Neural cell (in vitro differentiated cells): ENCODE results near the gene PAPPA2. TPM values are rescaled to one million over a fixed set of nuclear protein-coding genes. Genes with fewer than 3 reads are reported as not detected.

Source experiments
- H2AFZ ChIP-seq: fragments of 200-600, 300-800 bp; sonication (generic), shearing (Covaris generic); 2 replicates; pipeline ENCODE4 v1.6.0; 2014; ENCODE audit warnings: low read depth, mild to moderate bottlenecking, antibody characterized with exemption, low read length, moderate library complexity
- H3F3A ChIP-seq: fragments of 200-600 bp; shearing (Covaris generic); 2 replicates; pipeline ENCODE4 v1.6.1; 2016; ENCODE audit warnings: mild to moderate bottlenecking, moderate library complexity, mixed read lengths, antibody characterized with exemption, low read length; ENCODE audit not compliant: insufficient read depth, poor library complexity, severe bottlenecking
- H3K27ac ChIP-seq: fragments of 200-600, 300-800 bp; sonication (generic), shearing (Covaris generic); 2 replicates; pipeline ENCODE4 v1.5.1; 2014; ENCODE audit warnings: mild to moderate bottlenecking, low read length, moderate library complexity
- H3K27me3 ChIP-seq: fragments of 300-800, 200-600 bp; sonication (generic), shearing (Covaris generic); 2 replicates; pipeline ENCODE4 v1.6.0; 2014; ENCODE audit warnings: mild to moderate bottlenecking, low read depth, low read length, moderate library complexity; ENCODE audit not compliant: insufficient read depth
- H3K36me3 ChIP-seq: fragments of 300-800, 200-600 bp; sonication (generic), shearing (Covaris generic); 2 replicates; pipeline ENCODE4 v1.5.1; 2014; ENCODE audit warnings: mild to moderate bottlenecking, antibody characterized with exemption, low read length, moderate library complexity; ENCODE audit not compliant: insufficient read depth
- H3K4me2 ChIP-seq: fragments of 300-800, 200-600 bp; sonication (generic), shearing (Covaris generic); 2 replicates; pipeline ENCODE4 v1.6.0; 2014; ENCODE audit warnings: mild to moderate bottlenecking, low read length
- H3K4me3 ChIP-seq: fragments of 300-800, 200-600 bp; sonication (generic), shearing (Covaris generic); 2 replicates; pipeline ENCODE4 v1.5.1; 2014; ENCODE audit warnings: mild to moderate bottlenecking, low read length, moderate library complexity
- H3K79me2 ChIP-seq: fragments of 200-600 bp; shearing (Covaris generic); replicated peaks from 2 replicates; pipeline ENCODE4 v1.6.0; 2014; ENCODE audit warnings: mild to moderate bottlenecking, low read length, moderate library complexity; ENCODE audit not compliant: insufficient read depth
- H3K9ac ChIP-seq: fragments of 300-800, 200-600 bp; sonication (generic), shearing (Covaris generic); 2 replicates; pipeline ENCODE4 v1.6.1; 2016; ENCODE audit warnings: mild to moderate bottlenecking, low read length, mixed read lengths
- H3K9me2 ChIP-seq: fragments of 200-600 bp; shearing (Covaris generic); 2 replicates; pipeline ENCODE4 v1.6.1; 2016; ENCODE audit warnings: mild to moderate bottlenecking, low read length, mixed read lengths; ENCODE audit not compliant: insufficient read depth
- H3K9me3 ChIP-seq: fragments of 200-600, 300-800 bp; sonication (generic), shearing (Covaris generic); 2 replicates; pipeline ENCODE4 v1.6.1; 2016; ENCODE audit warnings: mild to moderate bottlenecking, mixed run types, low read length, moderate library complexity, mixed read lengths
- H4K20me1 ChIP-seq: fragments of 200-600 bp; shearing (Covaris generic); 2 replicates; pipeline ENCODE4 v1.6.1; 2016; ENCODE audit warnings: mild to moderate bottlenecking, mixed run types; ENCODE audit not compliant: insufficient read depth
- EP300 ChIP-seq: fragments of 450-650 bp; conservative IDR thresholded peaks from 2 replicates; pipeline ENCODE4 v1.6.1; 2014; ENCODE audit warnings: antibody characterized with exemption, mild to moderate bottlenecking, moderate library complexity; ENCODE audit not compliant: poor library complexity, severe bottlenecking
- EZH2 ChIP-seq: fragments of 200-600, 300-800 bp; shearing (Covaris generic), sonication (generic); IDR thresholded peaks from 2 replicates; pipeline ENCODE4 v1.6.1; 2014; ENCODE audit warnings: antibody characterized with exemption, low read length, borderline replicate concordance, mild to moderate bottlenecking; ENCODE audit not compliant: insufficient read depth, poor library complexity, severe bottlenecking
- MXI1 ChIP-seq: fragments of 450-650 bp; conservative IDR thresholded peaks from 2 replicates; pipeline ENCODE4 v1.6.1; 2014; ENCODE audit warnings: antibody characterized with exemption, mild to moderate bottlenecking; ENCODE audit not compliant: poor library complexity, severe bottlenecking
- POLR2AphosphoS5 ChIP-seq: IDR thresholded peaks from 2 replicates; pipeline ENCODE4 v1.6.1; 2012
- RAD21 ChIP-seq: fragments of 450-650 bp; conservative IDR thresholded peaks from 2 replicates; pipeline ENCODE4 v1.6.1; 2014; ENCODE audit warnings: antibody characterized with exemption, mild to moderate bottlenecking, moderate library complexity
- SMC3 ChIP-seq: fragments of 450-650 bp; conservative IDR thresholded peaks from 2 replicates; pipeline ENCODE4 v1.6.1; 2014; ENCODE audit warnings: antibody characterized with exemption, mild to moderate bottlenecking, moderate library complexity; ENCODE audit not compliant: poor library complexity
- TAF1 ChIP-seq: IDR thresholded peaks from 2 replicates; pipeline ENCODE4 v1.6.1; 2012; ENCODE audit warnings: low read depth
- polyA plus RNA-seq: library from polyadenylated mRNA; depleted of rRNA; stranded (reverse); fragments of >200 nt; gene quantifications from 2 replicates; pipeline ENCODE4 v1.2.3, GENCODE V29; 2014
- TF ChIP-seq, protein P1 (sequence below): fragments of 450-650 bp; IDR thresholded peaks from 2 replicates; pipeline ENCODE4 v1.5.1; 2014; ENCODE audit warnings: antibody characterized with exemption, mild to moderate bottlenecking, moderate library complexity; ENCODE audit not compliant: poor library complexity, severe bottlenecking
- TF ChIP-seq, protein P2 (sequence below): IDR thresholded peaks from 2 replicates; pipeline ENCODE4 v1.6.1; 2012; ENCODE audit warnings: borderline replicate concordance

Gene PAPPA2
- polyA plus RNA-seq, 1 donor from 2014 or later: 0.59 TPM

DNA sequence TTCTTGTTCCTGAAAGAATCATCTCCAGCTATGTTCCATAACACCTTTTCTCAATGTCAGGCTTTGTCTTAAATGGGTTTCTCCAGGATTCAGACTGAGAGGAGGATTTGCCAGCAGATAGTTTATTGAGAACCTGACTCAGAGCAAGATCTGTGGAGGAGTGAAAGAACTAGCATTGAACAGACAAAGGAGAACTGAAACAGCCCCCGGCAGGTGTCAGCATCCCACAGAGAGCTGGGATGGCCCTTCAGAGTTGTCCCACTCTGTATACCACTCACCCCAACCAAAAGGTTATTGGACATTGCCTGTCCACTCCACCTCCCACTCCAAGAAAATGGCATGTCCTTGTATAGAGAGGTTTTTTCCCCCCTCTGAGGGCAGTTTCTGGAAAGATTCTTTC lies 270.7 kb downstream of the PAPPA2 start:
- Histone ChIP-seq H3K27me3 (no peaks in the 10 kb centered on the region), H3K9ac (no peak overlapping the region), H3K4me3 (no peak overlapping the region), H3K36me3 (no peaks in the 10 kb centered on the region), H2AFZ (no peak overlapping the region), H3K79me2 (no peaks in the 10 kb centered on the region), H3K9me3 (no peaks in the 10 kb centered on the region), H3K9me2 (no peaks in the 10 kb centered on the region), H3F3A (no peaks in the 10 kb centered on the region), H3K27ac (no peak overlapping the region), H3K4me2 (no peak overlapping the region), H4K20me1 (no peaks in the 10 kb centered on the region)
- TF ChIP-seq POLR2AphosphoS5 (no peak), EP300 (no peak), SMC3 (no peak), RAD21 (no peak), TAF1 (no peak), MXI1 (no peak)
- TF ChIP-seq, protein P1, sequence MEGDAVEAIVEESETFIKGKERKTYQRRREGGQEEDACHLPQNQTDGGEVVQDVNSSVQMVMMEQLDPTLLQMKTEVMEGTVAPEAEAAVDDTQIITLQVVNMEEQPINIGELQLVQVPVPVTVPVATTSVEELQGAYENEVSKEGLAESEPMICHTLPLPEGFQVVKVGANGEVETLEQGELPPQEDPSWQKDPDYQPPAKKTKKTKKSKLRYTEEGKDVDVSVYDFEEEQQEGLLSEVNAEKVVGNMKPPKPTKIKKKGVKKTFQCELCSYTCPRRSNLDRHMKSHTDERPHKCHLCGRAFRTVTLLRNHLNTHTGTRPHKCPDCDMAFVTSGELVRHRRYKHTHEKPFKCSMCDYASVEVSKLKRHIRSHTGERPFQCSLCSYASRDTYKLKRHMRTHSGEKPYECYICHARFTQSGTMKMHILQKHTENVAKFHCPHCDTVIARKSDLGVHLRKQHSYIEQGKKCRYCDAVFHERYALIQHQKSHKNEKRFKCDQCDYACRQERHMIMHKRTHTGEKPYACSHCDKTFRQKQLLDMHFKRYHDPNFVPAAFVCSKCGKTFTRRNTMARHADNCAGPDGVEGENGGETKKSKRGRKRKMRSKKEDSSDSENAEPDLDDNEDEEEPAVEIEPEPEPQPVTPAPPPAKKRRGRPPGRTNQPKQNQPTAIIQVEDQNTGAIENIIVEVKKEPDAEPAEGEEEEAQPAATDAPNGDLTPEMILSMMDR: no peak
- TF ChIP-seq, protein P2, sequence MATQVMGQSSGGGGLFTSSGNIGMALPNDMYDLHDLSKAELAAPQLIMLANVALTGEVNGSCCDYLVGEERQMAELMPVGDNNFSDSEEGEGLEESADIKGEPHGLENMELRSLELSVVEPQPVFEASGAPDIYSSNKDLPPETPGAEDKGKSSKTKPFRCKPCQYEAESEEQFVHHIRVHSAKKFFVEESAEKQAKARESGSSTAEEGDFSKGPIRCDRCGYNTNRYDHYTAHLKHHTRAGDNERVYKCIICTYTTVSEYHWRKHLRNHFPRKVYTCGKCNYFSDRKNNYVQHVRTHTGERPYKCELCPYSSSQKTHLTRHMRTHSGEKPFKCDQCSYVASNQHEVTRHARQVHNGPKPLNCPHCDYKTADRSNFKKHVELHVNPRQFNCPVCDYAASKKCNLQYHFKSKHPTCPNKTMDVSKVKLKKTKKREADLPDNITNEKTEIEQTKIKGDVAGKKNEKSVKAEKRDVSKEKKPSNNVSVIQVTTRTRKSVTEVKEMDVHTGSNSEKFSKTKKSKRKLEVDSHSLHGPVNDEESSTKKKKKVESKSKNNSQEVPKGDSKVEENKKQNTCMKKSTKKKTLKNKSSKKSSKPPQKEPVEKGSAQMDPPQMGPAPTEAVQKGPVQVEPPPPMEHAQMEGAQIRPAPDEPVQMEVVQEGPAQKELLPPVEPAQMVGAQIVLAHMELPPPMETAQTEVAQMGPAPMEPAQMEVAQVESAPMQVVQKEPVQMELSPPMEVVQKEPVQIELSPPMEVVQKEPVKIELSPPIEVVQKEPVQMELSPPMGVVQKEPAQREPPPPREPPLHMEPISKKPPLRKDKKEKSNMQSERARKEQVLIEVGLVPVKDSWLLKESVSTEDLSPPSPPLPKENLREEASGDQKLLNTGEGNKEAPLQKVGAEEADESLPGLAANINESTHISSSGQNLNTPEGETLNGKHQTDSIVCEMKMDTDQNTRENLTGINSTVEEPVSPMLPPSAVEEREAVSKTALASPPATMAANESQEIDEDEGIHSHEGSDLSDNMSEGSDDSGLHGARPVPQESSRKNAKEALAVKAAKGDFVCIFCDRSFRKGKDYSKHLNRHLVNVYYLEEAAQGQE: no peak

DNA sequence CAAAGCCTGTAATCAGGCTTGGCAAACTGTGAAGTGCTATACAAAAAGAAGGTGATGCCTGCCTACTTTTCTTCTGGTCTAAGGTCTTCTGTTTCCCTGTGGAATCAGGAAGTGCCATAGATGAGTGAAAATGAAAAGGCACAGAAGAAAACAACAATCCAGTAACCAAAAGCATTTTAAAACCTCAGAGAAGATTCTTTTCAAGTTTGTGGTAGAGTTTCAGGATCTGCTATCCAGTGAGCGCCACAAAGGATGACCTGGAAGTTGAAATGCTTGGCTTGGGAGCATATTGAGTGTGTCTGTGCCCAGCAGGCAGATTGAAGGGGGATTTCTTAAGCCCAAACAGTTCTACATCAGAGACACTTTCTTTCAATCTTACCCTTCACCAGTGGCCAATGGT lies 272.2 kb downstream of the PAPPA2 start:
- H3F3A ChIP-seq: no peaks in the 10 kb centered on the region
- no peaks in the 10 kb centered on the region for H3K79me2 ChIP-seq
- no peaks in the 10 kb centered on the region for H3K27me3 ChIP-seq
- H3K36me3 ChIP-seq: no peaks in the 10 kb centered on the region
- H3K9me2 ChIP-seq: no peaks in the 10 kb centered on the region
- H3K9ac ChIP-seq: no peak overlapping the region
- no peak overlapping the region for H3K4me3 ChIP-seq
- H3K4me2 ChIP-seq: no peak overlapping the region
- no peak for TF ChIP-seq MXI1
- TF ChIP-seq, protein P1: no peak
- TF ChIP-seq RAD21: no peak
- no peak for TF ChIP-seq TAF1
- no peak for TF ChIP-seq SMC3
- TF ChIP-seq EZH2: no peak
- no peak for TF ChIP-seq EP300
- TF ChIP-seq, protein P2: no peak
- no peak for TF ChIP-seq POLR2AphosphoS5
- no peaks in the 10 kb centered on the region for H4K20me1 ChIP-seq
- peak overlapping the region; percentile 44 for H3K27ac ChIP-seq
- H2AFZ ChIP-seq: no peak overlapping the region
- no peaks in the 10 kb centered on the region for H3K9me3 ChIP-seq
